LNCaP clone FGC (cell line): ENCODE results near the gene WNT9A.

Experiments
- DNase-seq: peaks from one replicate; pipeline ENCODE4 v3.0.0-alpha.2; 2011; ENCODE audit warnings: low read depth
- H3K4me3 ChIP-seq: 2 replicates; pipeline ENCODE4 v1.5.1; 2011; ENCODE audit warnings: mild to moderate bottlenecking, low read depth, low read length, control low read depth
- TF ChIP-seq, protein P1 (sequence below): IDR thresholded peaks from 2 replicates; pipeline ENCODE4 v1.5.1; 2012; ENCODE audit warnings: mild to moderate bottlenecking; ENCODE audit not compliant: control insufficient read depth, insufficient read depth; ENCODE audit errors: extremely low read depth

Gene WNT9A

DNA sequence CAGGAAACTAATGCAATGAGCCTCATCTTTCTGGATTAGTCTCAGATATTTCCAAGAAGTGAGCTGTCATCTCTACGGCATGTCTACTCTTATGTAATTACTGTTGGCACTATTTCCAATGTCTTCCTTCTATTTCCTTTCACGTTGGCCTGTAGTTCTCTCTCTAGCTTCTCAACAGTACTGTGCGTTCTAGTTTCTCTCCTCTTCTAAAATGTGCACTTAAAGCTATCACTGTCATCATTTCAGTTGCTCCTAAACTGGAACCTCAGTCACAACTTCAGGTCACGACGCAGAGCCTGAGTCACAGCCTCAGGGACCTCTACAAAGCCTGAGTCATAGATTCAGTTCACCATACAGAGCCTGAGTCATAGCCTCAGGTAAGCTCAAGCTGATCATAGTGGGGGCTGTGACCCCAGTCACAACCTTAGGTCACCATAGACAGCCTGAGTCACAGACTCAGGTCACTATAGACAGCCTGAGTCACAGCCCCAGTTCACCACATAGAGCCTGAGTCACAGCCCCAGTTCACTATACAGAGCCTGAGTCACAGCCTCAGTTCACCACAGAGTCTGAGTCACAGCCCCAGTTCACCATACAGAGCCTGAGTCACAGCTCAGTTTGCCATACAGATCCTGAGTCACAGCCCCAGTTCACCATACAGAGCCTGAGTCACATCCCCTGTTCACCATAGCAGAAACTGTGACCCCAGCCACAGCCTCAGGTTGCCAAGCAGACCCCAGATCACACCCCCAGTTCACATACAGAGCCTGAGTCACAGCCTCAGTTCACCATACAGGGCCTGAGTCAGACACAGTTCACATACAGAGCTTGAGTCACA is 13.0 kb downstream of the WNT9A start:
- no peak for DNase-seq
- TF ChIP-seq, protein P1, sequence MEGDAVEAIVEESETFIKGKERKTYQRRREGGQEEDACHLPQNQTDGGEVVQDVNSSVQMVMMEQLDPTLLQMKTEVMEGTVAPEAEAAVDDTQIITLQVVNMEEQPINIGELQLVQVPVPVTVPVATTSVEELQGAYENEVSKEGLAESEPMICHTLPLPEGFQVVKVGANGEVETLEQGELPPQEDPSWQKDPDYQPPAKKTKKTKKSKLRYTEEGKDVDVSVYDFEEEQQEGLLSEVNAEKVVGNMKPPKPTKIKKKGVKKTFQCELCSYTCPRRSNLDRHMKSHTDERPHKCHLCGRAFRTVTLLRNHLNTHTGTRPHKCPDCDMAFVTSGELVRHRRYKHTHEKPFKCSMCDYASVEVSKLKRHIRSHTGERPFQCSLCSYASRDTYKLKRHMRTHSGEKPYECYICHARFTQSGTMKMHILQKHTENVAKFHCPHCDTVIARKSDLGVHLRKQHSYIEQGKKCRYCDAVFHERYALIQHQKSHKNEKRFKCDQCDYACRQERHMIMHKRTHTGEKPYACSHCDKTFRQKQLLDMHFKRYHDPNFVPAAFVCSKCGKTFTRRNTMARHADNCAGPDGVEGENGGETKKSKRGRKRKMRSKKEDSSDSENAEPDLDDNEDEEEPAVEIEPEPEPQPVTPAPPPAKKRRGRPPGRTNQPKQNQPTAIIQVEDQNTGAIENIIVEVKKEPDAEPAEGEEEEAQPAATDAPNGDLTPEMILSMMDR, result no peak
- H3K4me3 ChIP-seq, result no peak overlapping the region

DNA sequence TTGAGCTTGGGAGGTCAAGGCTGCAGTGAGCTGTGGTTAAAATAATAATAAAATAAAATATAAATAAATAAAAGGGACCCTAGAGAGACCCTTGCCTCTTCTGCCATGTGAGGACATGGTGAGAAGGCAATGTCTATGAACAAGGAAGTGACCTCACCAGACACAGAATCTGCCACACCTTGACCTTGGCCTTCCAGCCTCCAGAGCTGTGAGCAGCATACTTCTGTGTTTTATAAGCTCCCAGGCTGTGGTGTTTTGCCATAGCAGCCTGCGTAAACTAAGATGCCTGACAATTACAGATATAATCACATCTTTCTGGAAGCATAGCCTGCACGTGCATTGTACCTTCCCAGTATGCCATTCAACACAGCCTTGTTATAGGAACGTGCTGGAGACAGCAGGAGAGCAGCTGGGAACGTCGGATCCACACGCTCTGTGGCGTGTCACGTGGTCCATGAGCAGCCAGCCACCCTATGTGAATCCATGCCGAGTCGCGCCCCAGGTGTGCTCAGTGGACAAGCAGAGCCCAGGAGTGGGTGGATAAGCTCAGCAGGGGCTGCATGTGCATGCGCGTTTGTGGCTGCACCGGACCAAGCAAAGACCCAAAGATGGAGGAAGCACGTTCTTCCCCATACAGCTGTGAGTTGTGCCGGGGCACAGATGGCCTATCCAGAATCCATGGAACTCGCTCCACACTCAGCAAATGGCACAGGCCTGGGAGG is 17.8 kb downstream of the WNT9A start:
- TF ChIP-seq, protein P1, result no peak
- no peak for DNase-seq
- H3K4me3 ChIP-seq, result no peak overlapping the region

DNA sequence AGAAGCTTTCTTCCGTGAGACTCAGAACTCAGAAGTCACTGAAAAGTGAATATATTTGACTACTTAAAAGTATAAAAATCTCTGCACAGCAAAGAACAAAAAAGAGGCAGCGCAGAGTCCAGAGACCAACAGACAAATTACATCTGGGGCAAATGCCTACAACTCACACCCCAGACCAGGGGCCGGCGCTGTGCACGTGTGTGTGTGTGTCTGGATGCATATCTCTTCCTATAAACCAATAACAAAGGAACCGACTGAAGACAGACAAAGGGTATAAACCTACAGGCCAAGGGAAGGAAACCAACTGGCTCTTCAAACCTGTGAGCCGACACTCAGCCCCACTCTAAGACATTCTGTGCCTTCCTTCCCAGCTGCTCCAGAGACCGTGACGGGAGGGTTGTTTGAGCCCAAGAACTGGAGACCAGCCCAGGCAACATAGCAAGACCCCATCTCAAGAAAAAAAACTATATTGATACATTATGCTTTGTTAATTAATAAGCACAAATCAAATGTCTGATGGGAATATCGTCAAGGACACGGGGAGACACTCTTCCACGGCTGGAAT is 18.8 kb downstream of the WNT9A start:
- no peak for DNase-seq
- TF ChIP-seq, protein P1, result no peak
- H3K4me3 ChIP-seq, result no peak overlapping the region

DNA sequence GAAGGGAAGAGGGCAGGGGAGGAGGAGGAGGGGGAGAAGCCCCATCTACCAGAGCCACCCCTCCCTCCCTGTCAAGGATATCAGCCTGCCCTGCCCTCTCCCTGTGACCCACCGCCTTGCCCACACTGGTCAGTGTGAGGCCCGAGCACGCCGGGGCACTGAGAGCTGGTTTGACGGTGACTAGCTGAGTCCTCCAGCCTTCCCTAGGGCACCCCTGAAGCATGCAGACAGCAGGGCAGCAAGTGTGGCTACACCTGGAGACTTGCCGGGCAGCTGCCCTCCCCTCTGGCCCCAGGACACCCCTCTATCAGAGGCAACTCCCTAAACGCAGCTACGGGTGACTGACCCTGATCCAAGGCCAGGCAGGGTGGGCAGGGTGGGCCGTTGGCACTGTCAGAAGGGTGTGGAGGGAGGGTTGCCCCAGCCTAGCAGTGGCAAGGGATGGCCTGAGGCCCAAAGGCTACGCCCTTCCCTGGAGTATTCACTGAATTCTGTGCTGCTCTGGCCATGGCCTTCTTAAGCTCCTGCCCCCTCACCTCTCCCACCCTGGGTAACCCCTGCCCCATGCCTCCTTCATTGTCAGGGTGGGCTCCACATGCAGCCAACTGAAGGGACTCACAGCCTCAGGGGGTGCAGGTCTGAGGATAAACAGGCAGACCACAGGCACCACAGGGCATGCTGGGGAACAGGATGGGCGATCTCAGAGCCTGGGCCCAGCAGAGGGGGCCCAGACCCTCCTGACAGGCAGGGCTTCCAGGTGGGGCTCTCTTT is 19.6 kb downstream of the WNT9A start:
- no peak overlapping the region for H3K4me3 ChIP-seq
- DNase-seq, result no peak
- TF ChIP-seq, protein P1, result no peak

DNA sequence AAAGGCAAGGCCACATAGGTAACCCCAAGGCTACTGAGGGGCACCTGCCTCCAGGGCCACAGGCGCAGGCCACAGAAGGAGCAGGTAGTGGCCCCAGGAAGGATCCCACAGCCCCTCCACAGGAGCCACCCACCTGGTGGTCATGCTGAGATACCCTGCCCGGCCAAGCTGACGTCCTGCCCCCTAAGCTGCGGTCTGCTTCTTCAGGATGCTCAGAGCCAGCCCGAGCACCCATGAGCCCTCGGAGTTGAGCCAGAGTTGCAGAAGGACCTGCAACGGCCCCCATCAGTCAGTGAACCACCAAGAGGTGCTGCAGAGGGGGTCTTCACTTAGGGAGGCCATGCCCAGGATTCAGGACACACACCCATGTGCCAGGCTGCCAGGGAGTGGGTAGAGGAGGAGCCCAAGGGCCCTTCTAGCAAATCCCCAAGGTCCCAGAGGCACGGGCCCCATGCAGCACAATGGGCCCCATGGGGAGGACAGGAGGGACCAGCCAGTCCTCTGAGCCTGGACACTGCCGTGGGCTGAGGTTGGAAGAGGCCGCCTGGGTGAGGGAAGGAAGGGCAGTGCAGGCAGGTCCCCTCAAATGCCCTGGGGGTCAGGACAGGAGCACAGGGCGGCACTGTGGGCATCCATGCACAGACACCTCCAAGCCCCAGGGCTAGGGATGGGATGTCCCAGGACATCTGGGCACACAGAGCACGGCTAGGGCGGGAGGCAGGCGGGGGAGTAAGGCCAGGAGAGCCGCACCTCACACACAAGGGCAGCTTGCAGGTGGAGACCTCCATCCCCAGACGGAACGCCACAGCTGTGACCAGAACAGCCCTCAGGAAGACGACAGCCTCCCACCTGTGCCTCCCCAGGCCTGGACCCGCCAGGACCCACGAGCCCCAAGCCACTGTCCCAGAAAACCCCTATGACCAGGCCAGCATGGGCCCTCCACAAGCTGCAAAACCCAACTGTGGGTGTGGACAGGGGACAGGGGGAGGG is 20.5 kb downstream of the WNT9A start:
- DNase-seq, result no peak
- no peak overlapping the region for H3K4me3 ChIP-seq
- TF ChIP-seq, protein P1, result no peak

DNA sequence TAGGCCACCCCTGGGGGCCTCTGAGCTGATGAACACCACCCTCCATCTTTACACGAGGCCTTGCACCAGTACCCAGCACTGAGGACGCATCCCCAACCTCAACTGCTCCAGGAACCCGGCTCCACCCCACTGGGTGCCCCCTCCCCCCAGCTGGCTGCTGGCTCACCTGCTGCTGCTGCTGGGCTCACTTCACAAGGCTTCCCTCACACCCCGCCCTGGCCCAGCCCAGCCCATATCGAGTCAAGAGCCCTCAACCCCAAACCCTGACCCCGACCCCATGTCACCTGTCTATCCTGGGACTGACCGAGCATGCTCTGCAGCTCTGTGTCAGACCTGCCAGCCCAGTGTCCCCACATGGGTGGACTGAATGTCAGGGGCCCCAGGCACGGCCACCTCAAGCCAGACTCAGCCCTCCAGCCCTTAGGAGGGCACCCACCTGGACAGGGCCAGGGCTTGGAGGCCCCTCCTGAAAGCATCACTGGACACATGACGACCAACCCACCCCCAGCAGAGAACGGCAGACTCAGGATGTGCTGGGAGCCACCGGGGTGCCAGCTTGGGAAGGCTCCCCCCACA is 21.4 kb downstream of the WNT9A start:
- H3K4me3 ChIP-seq, result no peak overlapping the region
- TF ChIP-seq, protein P1, result no peak
- DNase-seq, result no peak
